K562 (cell line): Measurements from ENCODE around the gene KDF1. TPM values are rescaled to one million over a fixed set of nuclear protein-coding genes. Genes with fewer than 3 reads are reported as not detected.
A peak's percentile ranks its signal among the peaks of the same experiment; 100 is the strongest.

Source experiments
- CBFA2T3 ChIP-seq: fragments of 450-650 bp; IDR thresholded peaks from 2 replicates; pipeline ENCODE4 v1.6.1; 2017
- HDAC8 ChIP-seq: fragments of 450-650 bp; IDR thresholded peaks from 2 replicates; pipeline ENCODE4 v1.6.1; 2016; ENCODE audit warnings: mild to moderate bottlenecking, missing genetic modification characterization, moderate library complexity, missing compliant biosample characterization
- HNRNPUL1 ChIP-seq: fragments of 200-400 bp; formaldehyde crosslinking; IDR thresholded peaks from 2 replicates; pipeline ENCODE4 v1.6.1; 2017; ENCODE audit warnings: low read length
- MXI1 ChIP-seq: IDR thresholded peaks from 2 replicates; pipeline ENCODE4 v1.6.1; 2011; ENCODE audit warnings: low read depth, mild to moderate bottlenecking, improper control_type of control experiment, low read length
- NRF1 ChIP-seq, 2 experiments: fragments of 450-650 bp; IDR thresholded peaks in 1 of 2; conservative IDR thresholded peaks in 1 of 2; 2 replicates each; pipeline ENCODE4 v1.6.1; 2014; ENCODE audit warnings: mild to moderate bottlenecking in 2 of 2
- POLR2AphosphoS5 ChIP-seq: IDR thresholded peaks from 2 replicates; pipeline ENCODE4 v1.6.1; 2011; ENCODE audit warnings: mild to moderate bottlenecking, low read depth, low read length, moderate library complexity; ENCODE audit not compliant: control insufficient read depth, insufficient read depth
- PRDM10 ChIP-seq: fragments of 450-650 bp; IDR thresholded peaks from 2 replicates; pipeline ENCODE4 v1.6.1; 2018; ENCODE audit not compliant: partially characterized antibody
- TFE3 ChIP-seq: fragments of 450-650 bp; formaldehyde crosslinking; IDR thresholded peaks from 2 replicates; pipeline ENCODE4 v1.4.0; 2020; ENCODE audit warnings: mild to moderate bottlenecking, mixed read lengths
- ZFP36 ChIP-seq: fragments of 150-350 bp; IDR thresholded peaks from 2 replicates; pipeline ENCODE4 v1.6.1; 2018; ENCODE audit warnings: low read length, low read depth; ENCODE audit not compliant: partially characterized antibody
- ZNF174 ChIP-seq: fragments of 250-450 bp; sonication (Bioruptor Pico); IDR thresholded peaks from 2 replicates; pipeline ENCODE4 v1.4.0; 2020; ENCODE audit warnings: mild to moderate bottlenecking
- ZNF311 ChIP-seq: fragments of 250-450 bp; sonication (Bioruptor Pico); IDR thresholded peaks from 2 replicates; pipeline ENCODE4 v1.4.0; 2020; ENCODE audit warnings: mild to moderate bottlenecking, moderate library complexity
- polyA plus RNA-seq, 8 experiments: library from polyadenylated mRNA; depleted of rRNA in 4 of 8; stranded (reverse) in 5 of 8; unstranded in 3 of 8; fragments of >200 nt; fragmentation: Nextera tagmentation in 2 of 8; fragmentation: Illumina TruSeq in 1 of 8; extraction: Ambion mirVana in 2 of 8; extraction: Trizol in 1 of 8; gene quantifications; 2 replicates each; pipeline versions ENCODE4 v1.2.1 to v1.2.3, GENCODE V29; 2011 to 2014; ENCODE audit warnings: inconsistent platforms in 1 of 8, missing spikeins in 1 of 8
- total RNA-seq, 7 experiments: library from RNA; depleted of rRNA in 6 of 7; stranded (reverse); fragments of >200 nt in 6 of 7; fragmentation: Illumina TruSeq in 2 of 7; extraction: Trizol in 2 of 7; gene quantifications; 2 replicates each; pipeline versions ENCODE4 v1.2.1 to v1.2.3, GENCODE V29; 2011 to 2021; ENCODE audit warnings: low replicate concordance in 1 of 7
- TF ChIP-seq, protein P1 (sequence below): fragments of 200-800 bp; sonication (Bioruptor generic); IDR thresholded peaks from 2 replicates; pipeline ENCODE4 v1.6.1; 2016; ENCODE audit warnings: missing genetic modification characterization, missing compliant biosample characterization
- TF ChIP-seq, protein P2 (sequence below): sonication (generic); formaldehyde crosslinking; IDR thresholded peaks from 2 replicates; pipeline ENCODE4 v1.8.0; 2022; ENCODE audit warnings: mild to moderate bottlenecking, missing genetic modification reagents

KDF1 gene
- total and polyA plus RNA-seq, 9 of the 15 experiments (the other 6 are each of a cell fraction or from before 2014, with no cell fraction given), result 0.38 to 1.9 (median 0.83) TPM

DNA sequence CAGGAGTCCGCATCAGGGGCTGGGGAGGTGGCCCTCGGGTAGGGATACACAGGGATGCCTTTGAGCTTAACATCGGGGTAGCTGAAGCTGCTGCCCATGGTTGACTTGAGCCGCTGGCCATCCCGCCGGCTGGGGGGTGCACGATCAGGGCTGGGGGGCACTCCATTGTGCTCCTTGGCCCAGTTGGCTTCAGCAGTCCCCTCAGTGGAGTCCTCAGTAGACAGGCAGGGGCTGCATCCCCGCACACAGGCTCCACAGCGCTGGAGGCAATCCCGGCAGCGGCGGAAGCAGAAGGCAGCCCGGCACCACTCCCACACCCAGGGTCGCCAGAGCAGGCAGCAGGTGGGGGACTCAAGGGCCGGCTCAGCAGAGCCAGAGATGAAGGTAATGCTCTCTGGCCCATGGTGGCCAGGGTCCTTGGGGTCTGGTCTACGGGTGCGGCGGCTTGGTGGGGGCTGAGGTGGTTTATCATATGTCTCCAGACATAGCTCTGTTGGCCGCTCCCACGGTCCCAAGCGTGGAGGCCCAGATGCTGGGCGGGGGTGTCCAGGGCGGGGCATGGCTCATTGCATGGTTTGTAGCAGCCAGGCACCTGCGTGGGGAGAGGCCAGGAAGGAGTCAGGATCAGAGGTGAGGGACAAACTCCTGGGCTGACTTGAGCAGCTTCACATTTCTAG lies 8.3 kb downstream of the KDF1 start (continued):
- TF ChIP-seq, protein P1, sequence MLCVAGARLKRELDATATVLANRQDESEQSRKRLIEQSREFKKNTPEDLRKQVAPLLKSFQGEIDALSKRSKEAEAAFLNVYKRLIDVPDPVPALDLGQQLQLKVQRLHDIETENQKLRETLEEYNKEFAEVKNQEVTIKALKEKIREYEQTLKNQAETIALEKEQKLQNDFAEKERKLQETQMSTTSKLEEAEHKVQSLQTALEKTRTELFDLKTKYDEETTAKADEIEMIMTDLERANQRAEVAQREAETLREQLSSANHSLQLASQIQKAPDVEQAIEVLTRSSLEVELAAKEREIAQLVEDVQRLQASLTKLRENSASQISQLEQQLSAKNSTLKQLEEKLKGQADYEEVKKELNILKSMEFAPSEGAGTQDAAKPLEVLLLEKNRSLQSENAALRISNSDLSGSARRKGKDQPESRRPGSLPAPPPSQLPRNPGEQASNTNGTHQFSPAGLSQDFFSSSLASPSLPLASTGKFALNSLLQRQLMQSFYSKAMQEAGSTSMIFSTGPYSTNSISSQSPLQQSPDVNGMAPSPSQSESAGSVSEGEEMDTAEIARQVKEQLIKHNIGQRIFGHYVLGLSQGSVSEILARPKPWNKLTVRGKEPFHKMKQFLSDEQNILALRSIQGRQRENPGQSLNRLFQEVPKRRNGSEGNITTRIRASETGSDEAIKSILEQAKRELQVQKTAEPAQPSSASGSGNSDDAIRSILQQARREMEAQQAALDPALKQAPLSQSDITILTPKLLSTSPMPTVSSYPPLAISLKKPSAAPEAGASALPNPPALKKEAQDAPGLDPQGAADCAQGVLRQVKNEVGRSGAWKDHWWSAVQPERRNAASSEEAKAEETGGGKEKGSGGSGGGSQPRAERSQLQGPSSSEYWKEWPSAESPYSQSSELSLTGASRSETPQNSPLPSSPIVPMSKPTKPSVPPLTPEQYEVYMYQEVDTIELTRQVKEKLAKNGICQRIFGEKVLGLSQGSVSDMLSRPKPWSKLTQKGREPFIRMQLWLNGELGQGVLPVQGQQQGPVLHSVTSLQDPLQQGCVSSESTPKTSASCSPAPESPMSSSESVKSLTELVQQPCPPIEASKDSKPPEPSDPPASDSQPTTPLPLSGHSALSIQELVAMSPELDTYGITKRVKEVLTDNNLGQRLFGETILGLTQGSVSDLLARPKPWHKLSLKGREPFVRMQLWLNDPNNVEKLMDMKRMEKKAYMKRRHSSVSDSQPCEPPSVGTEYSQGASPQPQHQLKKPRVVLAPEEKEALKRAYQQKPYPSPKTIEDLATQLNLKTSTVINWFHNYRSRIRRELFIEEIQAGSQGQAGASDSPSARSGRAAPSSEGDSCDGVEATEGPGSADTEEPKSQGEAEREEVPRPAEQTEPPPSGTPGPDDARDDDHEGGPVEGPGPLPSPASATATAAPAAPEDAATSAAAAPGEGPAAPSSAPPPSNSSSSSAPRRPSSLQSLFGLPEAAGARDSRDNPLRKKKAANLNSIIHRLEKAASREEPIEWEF (CRISPR knock-in tag), result no peak
- TF ChIP-seq HDAC8 (tag) (no peak), PRDM10 (peak; percentile 89), ZNF174 (CRISPR knock-in tag) (no peak), ZNF311 (CRISPR knock-in tag) (no peak), ZFP36 (peak; percentile 15), MXI1 (no peak), CBFA2T3 (peak; percentile 87), POLR2AphosphoS5 (peak; percentile 72), NRF1 (conservative IDR thresholded peaks at IDR 0.05 in 1 of 2, IDR thresholded peaks at IDR 0.05 in 1 of 2) (peak in 1 of 2 experiments; percentile 40; a peak in 2 of 4 replicates), HNRNPUL1 (no peak), TFE3 (CRISPR knock-in tag) (no peak)
- TF ChIP-seq, protein P2, sequence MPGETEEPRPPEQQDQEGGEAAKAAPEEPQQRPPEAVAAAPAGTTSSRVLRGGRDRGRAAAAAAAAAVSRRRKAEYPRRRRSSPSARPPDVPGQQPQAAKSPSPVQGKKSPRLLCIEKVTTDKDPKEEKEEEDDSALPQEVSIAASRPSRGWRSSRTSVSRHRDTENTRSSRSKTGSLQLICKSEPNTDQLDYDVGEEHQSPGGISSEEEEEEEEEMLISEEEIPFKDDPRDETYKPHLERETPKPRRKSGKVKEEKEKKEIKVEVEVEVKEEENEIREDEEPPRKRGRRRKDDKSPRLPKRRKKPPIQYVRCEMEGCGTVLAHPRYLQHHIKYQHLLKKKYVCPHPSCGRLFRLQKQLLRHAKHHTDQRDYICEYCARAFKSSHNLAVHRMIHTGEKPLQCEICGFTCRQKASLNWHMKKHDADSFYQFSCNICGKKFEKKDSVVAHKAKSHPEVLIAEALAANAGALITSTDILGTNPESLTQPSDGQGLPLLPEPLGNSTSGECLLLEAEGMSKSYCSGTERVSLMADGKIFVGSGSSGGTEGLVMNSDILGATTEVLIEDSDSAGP (CRISPR knock-in tag), result no peak
